Caki2 (cell line): ENCODE measurements around the gene PSAPL1. TPM values are rescaled to one million over a fixed set of nuclear protein-coding genes. Genes with fewer than 3 reads are reported as not detected.

Source experiments
- DNase-seq: peaks from one replicate; pipeline ENCODE4 v3.0.0-alpha.2; 2015; ENCODE audit warnings: low read depth
- in situ Hi-C: cut with HindIII; loops from 2 replicates; pipeline ENCODE4 v1.10.0; 2016; ENCODE audit warnings: low sequenced_read_pairs, low pct_unique_long_range_greater_than_20kb, mixed read lengths
- total RNA-seq: library from RNA; depleted of rRNA; stranded (reverse); fragments of >200 nt; shearing (Covaris generic); gene quantifications from 2 replicates; pipeline ENCODE4 v1.2.3, GENCODE V29; 2014; ENCODE audit warnings: low replicate concordance

The PSAPL1 gene
- total RNA-seq, 1 experiment from 2014 or later = not detected

GRCh38 chr4:7411896-7412553, 22.7 kb downstream of the PSAPL1 start:
- in situ Hi-C loops = no loop called here
- no peak for DNase-seq

GRCh38 chr4:7411491-7411890, 23.2 kb downstream of the PSAPL1 start:
- in situ Hi-C loops = no loop called here
- no peak for DNase-seq

DNA sequence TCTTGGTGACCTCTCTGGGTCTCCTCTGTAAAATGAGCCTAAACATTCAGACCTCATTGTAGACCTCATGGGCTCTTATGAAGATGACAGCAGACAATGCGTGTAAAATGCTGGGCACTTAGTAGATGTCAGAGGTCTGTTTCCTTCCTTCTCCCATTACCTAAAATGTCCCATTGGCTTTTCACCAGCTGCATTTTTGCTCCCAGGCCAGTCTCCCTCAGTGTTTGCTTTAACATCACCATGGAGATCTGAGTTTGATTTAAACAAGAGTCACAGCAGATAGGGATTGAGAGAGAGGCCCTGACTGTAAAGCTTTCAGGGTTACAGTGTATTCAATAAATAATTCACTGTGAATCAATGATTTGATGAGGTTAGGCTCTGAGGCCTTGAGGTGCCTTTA, 24.3 kb downstream of the PSAPL1 start:
- in situ Hi-C loops = no loop called here

GRCh38 chr4:7408166-7408565, 26.6 kb downstream of the PSAPL1 start:
- no peak for DNase-seq
- in situ Hi-C loops = no loop called here

More for the DNA sequence above, 24.3 kb downstream of the PSAPL1 start:
- DNase-seq = no peak

DNA sequence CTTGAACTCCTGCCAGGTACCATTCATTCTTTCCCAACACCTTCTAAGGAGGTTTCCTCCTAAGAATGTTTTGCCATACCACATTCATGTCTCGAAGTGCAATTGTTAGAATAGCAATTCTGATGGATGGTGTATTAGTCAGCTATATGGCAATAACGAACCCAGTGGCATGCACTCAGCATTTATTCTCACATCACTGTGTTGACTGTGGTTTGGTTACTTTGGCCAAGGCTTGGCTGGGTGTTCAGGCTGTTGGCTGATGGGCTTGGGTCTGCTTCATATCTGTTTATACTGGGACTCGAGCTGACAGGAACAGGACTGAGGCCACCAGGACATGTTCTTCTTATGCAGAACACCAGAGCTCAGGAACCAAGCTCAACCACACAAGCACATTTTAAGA, 31.7 kb downstream of the PSAPL1 start:
- in situ Hi-C loops = no loop called here
- DNase-seq = no peak

DNA sequence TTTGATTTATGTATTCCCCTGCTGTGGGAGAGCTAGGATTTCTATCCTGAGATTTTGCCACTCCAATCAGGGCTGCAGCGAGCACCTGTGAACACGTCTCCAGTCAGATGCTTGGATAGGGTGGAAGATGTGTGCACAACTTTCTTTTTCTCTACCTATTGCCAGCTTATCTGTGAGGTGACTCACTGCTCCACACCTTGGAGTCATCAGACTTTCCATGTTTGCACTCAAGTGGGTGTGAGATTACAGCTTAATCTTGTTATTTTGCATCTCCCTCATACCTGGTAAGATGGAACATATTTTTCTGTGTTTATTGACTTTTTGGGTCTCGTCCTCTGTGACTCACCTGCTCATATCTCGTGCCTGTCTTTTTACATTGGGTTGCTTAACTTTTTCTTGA, 32.2 kb downstream of the PSAPL1 start:
- no peak for DNase-seq
- in situ Hi-C loops = no loop called here

DNA sequence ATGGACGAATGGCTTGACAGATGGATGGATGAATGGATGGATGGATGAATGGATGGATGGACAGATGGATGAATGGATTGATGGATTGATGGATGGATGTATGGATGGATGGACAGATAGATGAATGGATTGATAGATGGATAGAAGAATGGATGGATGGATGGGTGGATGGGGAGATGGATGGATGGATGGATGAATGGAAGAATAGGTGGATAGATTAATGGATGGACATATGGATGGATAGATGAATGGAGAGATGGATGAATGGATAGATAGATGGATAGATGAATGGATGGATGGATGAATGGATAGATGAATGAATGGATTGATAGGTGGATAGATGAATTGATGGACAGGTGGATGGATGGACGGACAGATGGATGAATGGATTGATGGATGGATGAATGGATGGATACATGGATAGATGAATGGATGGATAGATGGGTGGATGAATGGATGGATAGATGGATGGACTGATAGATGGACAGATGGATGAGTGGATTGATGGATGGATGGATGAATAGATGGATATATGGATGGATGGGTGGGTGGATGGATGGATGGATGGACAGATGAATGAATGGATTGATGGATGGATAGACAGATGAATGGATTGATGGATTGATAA, 33.9 kb downstream of the PSAPL1 start:
- in situ Hi-C loops = no loop called here
- DNase-seq = no peak

DNA sequence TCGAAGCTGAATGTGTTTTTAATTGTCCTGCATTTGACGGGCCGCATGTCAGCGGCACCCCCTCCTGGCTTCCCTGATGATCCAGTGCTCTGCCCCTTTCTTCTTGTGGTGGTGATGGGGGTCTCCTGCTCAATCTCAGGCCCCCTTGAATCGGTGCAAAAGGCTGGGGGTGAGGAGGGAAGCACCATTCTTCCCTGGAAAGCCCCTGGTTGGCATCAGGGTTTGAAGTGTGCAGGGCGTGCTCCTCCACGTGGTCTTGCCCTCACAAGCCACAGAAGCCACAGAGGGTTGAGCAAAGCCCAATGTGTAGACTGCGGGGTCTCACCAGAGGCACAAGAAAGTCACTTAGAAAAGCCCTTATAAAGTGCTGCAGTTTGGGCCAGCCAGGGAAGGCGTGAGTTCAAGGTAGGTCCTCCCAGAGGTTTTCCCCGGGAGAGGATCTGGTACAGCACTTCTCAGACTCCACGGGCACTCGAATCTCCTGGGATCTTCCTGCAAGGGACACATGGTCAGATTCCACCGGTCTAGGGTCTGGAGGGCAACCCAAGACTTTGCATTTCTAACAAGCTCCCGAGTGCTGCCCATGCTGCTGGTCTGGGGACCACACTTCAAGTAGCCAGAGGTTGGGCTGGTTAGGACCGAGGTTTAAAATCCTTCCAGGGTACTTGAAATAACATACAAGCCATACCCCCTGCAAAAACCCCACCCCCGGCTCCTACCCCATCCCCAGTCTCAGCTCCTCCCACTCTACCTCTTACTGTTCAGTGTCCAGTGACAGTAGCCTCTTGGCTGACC, 35.1 kb downstream of the PSAPL1 start:
- in situ Hi-C loops = no loop called here
- no peak for DNase-seq

DNA sequence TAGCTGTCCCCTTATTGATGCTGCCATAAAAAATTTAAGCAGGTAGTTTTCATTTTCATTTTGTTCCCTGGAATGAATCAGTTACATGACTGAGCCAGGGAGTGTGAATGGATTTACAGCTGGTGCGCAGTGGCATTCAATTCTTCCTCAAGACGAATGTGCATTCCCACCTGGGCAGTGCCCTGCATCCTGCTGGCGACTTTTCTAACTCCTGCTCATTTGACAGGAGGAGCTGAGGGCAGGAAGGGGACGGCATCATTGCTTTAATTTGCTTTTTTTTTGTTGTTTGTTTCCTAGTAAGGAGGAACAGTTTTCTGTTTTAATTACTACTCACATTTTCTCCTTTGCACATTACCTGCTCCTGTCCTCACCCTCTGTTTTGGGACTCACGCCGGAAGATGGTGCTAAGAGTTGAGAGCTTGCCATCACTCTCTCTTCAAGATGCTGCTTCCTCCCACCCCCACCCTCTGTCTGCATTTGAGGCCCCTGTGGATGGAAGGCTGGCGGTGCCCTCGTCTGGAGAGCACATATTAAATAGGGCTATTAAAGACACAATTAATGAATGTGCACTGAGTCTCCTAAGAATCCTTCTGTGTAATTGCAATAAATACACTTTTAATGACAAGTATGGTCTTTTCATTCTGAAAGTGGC, 35.8 kb downstream of the PSAPL1 start:
- no peak for DNase-seq
- in situ Hi-C loops = no loop called here

- in situ Hi-C loops = no loop called here
- DNase-seq = no peak
Measured at GRCh38 chr4:7398104-7398423, 36.7 kb downstream of the PSAPL1 start.

- in situ Hi-C loops = no loop called here
Measured at GRCh38 chr4:7397206-7398103, 37.3 kb downstream of the PSAPL1 start.

GRCh38 chr4:7396186-7396910, 38.4 kb downstream of the PSAPL1 start:
- DNase-seq = no peak
- in situ Hi-C loops = no loop called here

More at GRCh38 chr4:7397206-7398103, 37.3 kb downstream of the PSAPL1 start:
- DNase-seq = no peak

DNA sequence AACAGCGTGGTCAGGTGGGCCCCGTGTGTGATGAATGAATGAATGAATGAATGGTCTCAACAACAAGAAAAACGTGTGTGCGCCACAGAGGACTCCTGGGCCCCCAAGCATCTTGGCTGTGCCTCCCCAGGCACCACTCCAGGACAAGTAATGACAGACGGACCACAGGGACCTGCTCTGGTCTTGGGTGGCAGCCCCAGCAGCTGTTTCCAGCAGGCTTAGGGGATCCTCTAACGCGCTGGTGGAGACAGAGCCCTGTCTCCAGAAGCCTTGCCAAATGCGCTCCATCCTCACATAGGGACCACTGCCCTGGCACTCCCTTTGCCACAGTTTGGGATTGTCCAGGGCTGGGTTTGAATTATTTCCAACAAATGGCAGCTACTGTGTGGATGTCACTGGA, 39.1 kb downstream of the PSAPL1 start:
- in situ Hi-C loops = no loop called here
- no peak for DNase-seq

GRCh38 chr4:7394681-7395451, 39.9 kb downstream of the PSAPL1 start:
- DNase-seq = no peak
- in situ Hi-C loops = no loop called here

DNA sequence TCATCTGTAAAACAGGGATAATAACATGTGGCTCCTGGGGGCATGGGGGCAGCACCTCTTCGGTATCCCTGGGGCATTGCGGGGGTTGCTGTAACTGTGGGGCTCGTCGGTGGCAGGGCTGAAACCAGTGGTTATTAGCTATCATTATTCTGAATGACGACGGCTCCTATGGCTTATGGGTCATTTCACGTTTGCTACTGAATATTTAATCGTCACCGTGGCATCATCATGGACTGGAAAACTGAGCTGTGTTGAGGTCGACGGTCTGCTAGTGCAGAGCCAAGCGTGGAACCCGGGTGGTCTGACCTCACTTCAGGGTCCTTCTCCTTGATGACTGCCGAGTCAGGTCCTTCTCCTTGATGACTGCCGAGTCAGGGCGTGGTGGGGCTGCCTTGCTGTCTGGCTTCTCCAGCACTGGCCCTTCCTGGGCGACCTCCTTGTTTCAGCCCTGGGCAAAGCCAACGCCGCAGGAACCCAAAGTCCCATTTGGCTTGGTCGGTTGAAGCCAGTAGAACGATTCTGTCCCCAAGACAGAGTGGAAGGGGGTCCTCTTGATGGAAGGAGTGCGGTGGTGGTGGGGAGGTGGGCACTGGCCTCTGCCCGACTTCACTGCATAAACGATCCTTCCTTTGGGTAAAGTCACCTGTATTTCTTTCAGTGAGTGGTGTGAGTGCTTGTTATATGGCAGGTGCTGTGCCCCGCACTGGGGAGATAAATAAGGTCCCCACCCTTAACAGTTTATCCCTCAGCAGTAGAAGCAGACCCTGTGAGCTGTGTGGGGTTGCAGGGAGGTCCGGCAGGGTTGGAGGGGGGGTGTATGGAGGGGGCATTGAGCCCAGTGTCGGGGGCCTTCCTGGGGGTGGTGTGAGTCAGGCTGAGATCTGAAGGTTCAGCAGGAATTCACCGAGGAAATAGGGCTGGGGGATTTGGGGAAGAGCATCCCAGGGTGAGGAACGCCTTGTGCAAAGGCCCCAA, 40.8 kb downstream of the PSAPL1 start:
- in situ Hi-C loops = no loop called here
- no peak for DNase-seq
